ENCODE results near the gene RASA3. TPM values are rescaled to one million over a fixed set of nuclear protein-coding genes. Genes with fewer than 3 reads are reported as not detected.

Gene RASA3
- total RNA-seq, 2 experiments from 2014 or later = 36.9 to 39.3 TPM

DNA sequence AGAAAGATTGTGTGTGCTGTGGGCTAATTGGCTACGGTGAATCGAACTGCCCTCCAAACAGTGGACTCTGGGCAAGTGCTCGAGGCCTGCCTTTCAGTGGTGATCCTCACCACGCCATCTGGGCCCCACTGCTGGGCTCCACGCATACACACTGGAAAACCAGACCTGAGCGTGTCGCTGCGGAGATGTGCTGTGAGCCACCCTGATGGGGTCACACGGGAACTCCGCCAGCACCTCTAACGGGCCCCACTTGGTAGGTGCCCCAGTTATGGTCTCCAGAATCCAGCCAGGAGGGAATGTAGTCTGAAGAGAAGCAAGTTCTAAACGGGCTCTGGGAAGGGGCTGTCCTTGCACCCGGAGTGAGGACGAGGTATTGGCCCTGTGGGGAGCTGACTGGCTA, 197.8 kb downstream of the RASA3 start:
- ChIA-PET POLR2A (no interaction called here), CTCF (no interaction called here)
- DNase-seq = no peak

DNA sequence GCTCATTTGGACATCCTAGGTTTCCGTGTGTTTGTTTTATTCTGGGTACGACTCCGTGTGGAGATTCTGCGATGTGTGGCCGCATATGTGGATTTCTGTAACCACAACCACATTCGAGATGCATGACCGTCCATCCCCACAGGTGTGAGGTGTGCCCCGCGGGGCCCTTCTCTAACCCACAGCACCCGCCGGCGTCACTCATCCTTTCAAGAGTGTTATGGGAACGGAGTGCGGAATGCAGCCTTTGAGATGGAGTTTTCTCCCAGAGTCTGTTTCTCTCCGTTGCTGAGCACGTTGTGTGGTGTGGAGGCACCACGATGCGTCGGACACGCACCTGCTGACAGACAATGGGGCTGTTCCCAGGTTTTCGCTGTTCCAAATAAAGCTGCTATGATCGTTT, 198.5 kb downstream of the RASA3 start:
- peaks cover 19% of the 10 kb centered on the region for H3K27me3 Mint-ChIP-seq (ENCODE audit: low read depth)
- DNase-seq (no peak), ATAC-seq (no peak)
- no peak overlapping the region for H3K27ac Mint-ChIP-seq
- H3K36me3 Mint-ChIP-seq (ENCODE audit: low read depth) = no peaks in the 10 kb centered on the region
- peaks cover 7% of the 10 kb centered on the region for H3K4me1 Mint-ChIP-seq (ENCODE audit: low read depth)
- ChIA-PET CTCF (no interaction called here), POLR2A (no interaction called here)
- no peaks in the 10 kb centered on the region for H3K9me3 Mint-ChIP-seq (ENCODE audit: insufficient read depth)
- no peak overlapping the region for H3K4me3 Mint-ChIP-seq

More for the DNA sequence above, 197.8 kb downstream of the RASA3 start:
- Mint-ChIP-seq H3K4me3 (no peak overlapping the region), H3K4me1 (ENCODE audit: low read depth) (peaks cover 7% of the 10 kb centered on the region), H3K27ac (no peak overlapping the region), H3K36me3 (ENCODE audit: low read depth) (no peaks in the 10 kb centered on the region), H3K9me3 (ENCODE audit: insufficient read depth) (no peaks in the 10 kb centered on the region), H3K27me3 (ENCODE audit: low read depth) (peaks cover 19% of the 10 kb centered on the region)
- no peak for ATAC-seq

DNA sequence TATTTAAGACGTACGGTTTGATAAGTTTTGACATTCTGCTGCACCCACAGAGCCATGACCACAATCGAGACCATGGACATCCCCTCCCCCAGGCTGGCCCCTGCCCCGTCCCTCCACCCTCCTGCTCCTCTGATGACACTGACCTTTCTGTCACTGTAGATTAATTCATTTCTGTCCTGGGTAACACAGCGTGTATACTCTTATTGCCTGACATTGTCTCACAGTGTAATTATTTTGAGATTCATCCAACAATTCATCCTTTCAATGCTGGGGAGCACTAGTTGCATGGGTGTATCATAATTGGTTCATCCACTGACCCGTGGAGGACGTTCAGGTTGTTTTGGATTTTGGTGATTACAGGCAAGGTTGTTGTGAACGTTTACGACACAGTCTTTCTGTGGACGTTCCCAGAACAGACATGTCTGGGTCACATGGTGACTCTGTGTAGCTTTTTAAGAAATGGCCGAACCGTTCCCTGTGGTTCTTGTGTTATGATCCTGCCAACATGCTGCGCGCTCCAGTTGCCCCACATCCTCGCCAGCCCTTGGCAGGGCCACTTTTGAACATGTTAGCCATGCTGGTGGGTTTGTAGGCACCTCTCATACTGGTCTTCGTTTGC, 200.5 kb downstream of the RASA3 start:
- peaks cover 7% of the 10 kb centered on the region for H3K4me1 Mint-ChIP-seq (ENCODE audit: low read depth)
- peaks cover 18% of the 10 kb centered on the region for H3K27me3 Mint-ChIP-seq (ENCODE audit: low read depth)
- H3K27ac Mint-ChIP-seq = no peak overlapping the region
- ATAC-seq (no peak), DNase-seq (no peak)
- H3K4me3 Mint-ChIP-seq = no peak overlapping the region
- POLR2A ChIA-PET = no interaction called here
- H3K9me3 Mint-ChIP-seq (ENCODE audit: insufficient read depth) = no peaks in the 10 kb centered on the region
- H3K36me3 Mint-ChIP-seq (ENCODE audit: low read depth) = no peaks in the 10 kb centered on the region
- CTCF ChIA-PET = interaction anchor here (0.7 kb wide), 3 partner anchors 10 to 1855 kb away, joined by 3 to 4 read pairs (median 3); no protein-coding TSS in a partner anchor

DNA sequence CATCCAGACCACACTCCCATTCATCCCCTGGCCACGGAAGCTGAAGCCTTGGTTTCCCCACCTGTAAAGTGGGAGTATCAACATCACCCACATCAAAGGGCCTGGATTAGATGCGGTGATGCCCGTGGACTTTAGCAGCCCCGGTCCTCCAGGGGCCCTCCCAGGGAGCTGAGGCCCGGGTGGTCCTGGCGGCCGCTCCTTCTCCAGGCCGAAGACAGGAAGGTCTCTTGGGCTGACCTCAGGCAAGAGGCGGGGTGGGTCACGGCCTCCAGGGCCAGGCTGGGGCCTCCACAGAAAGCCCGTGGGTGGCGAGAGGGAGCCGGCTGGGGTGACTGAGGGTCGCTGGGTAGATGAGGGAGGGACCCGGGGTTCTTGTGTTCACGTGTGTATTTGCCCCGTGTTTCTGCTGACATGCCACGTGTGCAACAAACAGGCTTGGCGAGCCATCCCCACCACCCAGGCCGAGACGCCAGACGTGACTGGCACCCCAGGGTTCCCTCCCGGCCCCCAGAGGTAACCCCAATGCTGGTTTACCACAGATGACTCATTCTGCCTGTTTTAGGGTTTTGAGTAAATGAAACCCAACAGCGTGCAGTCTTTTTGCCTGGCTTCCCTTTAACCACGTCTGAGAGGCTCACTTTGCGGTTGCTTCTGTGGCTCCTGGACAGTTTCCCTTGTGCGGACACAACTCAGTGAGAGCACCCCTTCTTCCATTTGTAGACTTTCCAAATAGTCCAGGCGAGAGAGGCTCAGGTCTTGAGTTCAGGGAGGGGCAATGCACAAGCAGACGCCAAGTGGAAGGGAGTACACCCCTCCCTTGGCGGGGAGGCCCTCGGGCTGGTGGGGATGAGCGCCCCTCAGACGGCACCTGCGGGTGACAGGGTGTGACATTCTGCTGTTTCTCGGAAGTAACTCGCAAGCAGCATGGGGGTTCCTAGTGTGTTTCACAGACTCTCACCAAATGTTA, 201.5 kb downstream of the RASA3 start:
- peaks cover 19% of the 10 kb centered on the region for H3K27me3 Mint-ChIP-seq (ENCODE audit: low read depth)
- H3K4me3 Mint-ChIP-seq = no peak overlapping the region
- CTCF ChIA-PET = no interaction called here
- peaks cover 7% of the 10 kb centered on the region for H3K4me1 Mint-ChIP-seq (ENCODE audit: low read depth)
- H3K27ac Mint-ChIP-seq = no peak overlapping the region
- DNase-seq (peak; percentile 57), ATAC-seq (peak; percentile 60)
- POLR2A ChIA-PET = no interaction called here
- H3K36me3 Mint-ChIP-seq (ENCODE audit: low read depth) = no peaks in the 10 kb centered on the region
- no peaks in the 10 kb centered on the region for H3K9me3 Mint-ChIP-seq (ENCODE audit: insufficient read depth)

DNA sequence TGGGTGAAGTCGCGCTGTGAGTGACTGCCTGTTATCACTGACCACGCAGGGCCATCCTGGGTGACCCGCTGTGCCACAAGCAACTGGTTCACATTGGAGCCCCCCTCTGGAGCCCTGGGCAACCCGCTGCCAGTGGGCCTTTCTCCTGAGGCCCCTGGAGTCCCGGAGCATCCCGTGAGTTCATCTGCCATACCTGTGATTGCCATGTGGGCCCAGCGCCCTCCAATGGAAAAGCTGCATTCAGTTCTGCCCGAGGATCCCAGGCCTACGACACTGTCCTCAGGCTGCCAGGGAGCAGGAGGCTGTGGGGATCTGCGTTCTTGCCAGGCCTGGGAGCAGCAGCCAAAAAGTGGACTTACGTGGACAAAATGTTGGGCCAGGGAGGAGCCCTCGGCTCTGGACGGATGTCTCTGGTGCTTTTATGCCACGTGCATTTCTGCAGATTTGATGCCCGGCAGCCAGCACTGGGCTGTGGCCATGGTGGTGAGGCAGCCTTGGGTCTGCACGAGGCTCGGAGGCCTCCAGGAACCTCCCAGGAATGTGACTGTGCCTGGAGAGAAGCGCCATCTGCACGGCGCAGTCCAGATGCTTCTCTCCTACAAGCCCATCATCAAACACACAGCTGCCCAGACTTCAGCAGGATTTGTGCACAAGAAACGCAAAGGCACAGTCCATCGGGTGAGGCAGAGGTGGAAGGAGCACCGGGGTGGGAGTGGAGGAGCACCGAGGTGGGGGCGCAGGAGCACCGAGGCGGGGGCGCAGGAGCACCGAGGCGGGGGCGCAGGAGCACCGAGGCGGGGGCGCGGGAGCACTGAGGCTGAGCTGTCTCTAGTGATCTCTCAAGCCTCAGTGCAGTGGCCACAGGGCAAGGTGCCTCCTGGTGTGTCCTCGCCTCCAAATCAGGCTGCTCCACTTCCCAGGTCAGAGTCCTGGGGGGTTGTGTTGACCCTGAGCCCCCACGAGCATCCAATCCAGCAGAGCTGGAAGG, 202.5 kb downstream of the RASA3 start:
- ATAC-seq = no peak
- H3K4me1 Mint-ChIP-seq (ENCODE audit: low read depth) = peaks cover 7% of the 10 kb centered on the region
- ChIA-PET CTCF (no interaction called here), POLR2A (no interaction called here)
- DNase-seq = no peak
- H3K9me3 Mint-ChIP-seq (ENCODE audit: insufficient read depth) = no peaks in the 10 kb centered on the region
- no peak overlapping the region for H3K27ac Mint-ChIP-seq
- H3K4me3 Mint-ChIP-seq = no peak overlapping the region
- peaks cover 19% of the 10 kb centered on the region for H3K27me3 Mint-ChIP-seq (ENCODE audit: low read depth)
- H3K36me3 Mint-ChIP-seq (ENCODE audit: low read depth) = no peaks in the 10 kb centered on the region

DNA sequence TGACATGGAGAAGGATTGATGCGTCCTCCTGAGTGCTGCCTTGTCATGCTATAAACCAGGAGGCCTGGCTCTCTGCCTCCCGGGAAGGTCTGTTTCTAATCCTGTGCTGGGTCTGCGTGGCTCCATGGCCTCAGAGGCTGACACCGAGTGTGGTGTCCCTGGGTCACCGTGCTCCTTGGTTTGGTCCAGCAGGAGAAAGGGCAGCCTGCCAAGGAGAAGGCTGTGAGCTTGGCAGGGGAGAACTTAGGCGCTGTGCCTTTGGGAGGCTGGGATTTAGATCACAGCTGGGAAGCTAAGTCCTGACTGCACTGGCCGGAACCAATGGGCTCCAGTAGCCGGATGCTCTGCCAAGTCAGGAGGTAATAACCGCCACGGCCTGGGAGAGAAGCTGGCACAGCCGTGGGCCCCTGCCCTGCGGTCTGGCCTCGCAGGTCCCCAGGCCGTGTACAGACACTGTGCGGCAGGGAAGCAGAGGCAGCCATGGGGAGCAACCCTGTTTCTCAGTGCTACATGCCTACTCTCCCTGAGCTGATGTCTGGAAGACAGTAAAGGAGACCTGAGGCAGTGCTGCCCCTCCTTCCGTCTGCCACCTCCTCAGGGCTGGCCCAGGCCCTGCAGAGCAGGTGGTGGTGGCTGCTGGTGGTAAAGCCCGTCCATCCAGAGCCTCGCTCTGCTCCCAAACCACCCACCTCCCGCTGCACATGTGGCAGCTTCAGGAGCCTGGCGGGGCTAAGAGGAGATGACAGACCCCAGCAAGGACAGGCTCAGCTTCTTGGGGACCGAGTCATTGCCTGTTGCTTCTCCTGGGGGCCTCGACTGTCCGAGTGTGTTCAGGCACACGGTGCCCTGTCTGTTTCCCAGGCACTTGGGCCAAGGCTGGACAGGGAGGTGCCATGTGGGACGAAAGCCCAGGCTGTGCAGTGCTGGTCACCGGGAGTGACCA, 203.5 kb downstream of the RASA3 start:
- no peaks in the 10 kb centered on the region for H3K9me3 Mint-ChIP-seq (ENCODE audit: insufficient read depth)
- CTCF ChIA-PET = no interaction called here
- no peak for DNase-seq
- no peak overlapping the region for H3K4me3 Mint-ChIP-seq
- no peak overlapping the region for H3K27ac Mint-ChIP-seq
- H3K36me3 Mint-ChIP-seq (ENCODE audit: low read depth) = no peaks in the 10 kb centered on the region
- POLR2A ChIA-PET = no interaction called here
- peaks cover 18% of the 10 kb centered on the region for H3K27me3 Mint-ChIP-seq (ENCODE audit: low read depth)
- H3K4me1 Mint-ChIP-seq (ENCODE audit: low read depth) = peaks cover 7% of the 10 kb centered on the region
- no peak for ATAC-seq

Other genes with a start within 250 kb of the RASA3 start
- 1 to 10 TPM; 2.2 to 3.1 TPM for gene C13orf46, start 158.5 kb downstream of the RASA3 start, total RNA-seq
- gene CFAP97D2, start 46.6 kb upstream of the RASA3 start, total RNA-seq = not detected
- gene CDC16, start 102.3 kb upstream of the RASA3 start, total RNA-seq = 10 to 100 TPM; 71.4 to 74.7 TPM
- 10 to 100 TPM; 53.3 to 58.8 TPM for gene UPF3A, start 149.0 kb upstream of the RASA3 start, total RNA-seq
- gene CHAMP1, start 181.9 kb upstream of the RASA3 start, total RNA-seq = 10 to 100 TPM; 31.6 to 33.3 TPM

Data from activated CD8-positive, alpha-beta T cell treated with anti-CD3 and anti-CD28 coated beads, Interleukin-2, amount 10 ng/mL, durations not matched to agents 7 days and 5 days (primary cell).